Fibroblast of mammary gland (primary cell): ENCODE data around the gene C1QL1.

Source experiments
- DNase-seq: peaks from one replicate; pipeline ENCODE4 v3.0.0-alpha.2; 2010; ENCODE audit warnings: low read depth
- H3K4me3 ChIP-seq: 2 replicates; pipeline ENCODE4 v1.5.1; 2011; ENCODE audit warnings: low read depth, mild to moderate bottlenecking, low read length, moderate library complexity; ENCODE audit not compliant: control insufficient read depth
- TF ChIP-seq, protein P1 (sequence below): conservative IDR thresholded peaks from 2 replicates; pipeline ENCODE4 v1.5.1; 2011; ENCODE audit warnings: low read depth, low read length, inconsistent platforms; ENCODE audit not compliant: control insufficient read depth, insufficient read depth

Gene C1QL1

DNA sequence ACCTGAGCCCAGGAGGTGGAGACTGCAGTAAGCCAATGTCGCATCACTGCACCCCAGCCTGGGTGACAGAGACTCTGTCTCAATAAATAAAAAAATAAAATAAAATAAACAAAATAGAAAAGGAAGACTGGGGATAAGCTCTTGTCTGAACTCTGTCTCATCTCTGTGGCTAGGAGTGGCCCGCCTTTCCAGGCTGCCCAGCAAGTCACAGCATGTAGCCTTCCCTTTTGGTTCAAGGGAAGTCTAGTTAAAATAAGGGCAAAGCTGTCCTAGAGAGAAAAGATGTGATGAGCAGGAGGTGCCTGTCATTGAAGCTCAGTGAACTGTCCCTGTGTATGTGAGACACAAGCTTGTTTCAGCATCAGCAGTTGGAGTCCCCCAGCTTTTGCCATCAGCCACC is 50.1 kb downstream of the C1QL1 start:
- TF ChIP-seq, protein P1, sequence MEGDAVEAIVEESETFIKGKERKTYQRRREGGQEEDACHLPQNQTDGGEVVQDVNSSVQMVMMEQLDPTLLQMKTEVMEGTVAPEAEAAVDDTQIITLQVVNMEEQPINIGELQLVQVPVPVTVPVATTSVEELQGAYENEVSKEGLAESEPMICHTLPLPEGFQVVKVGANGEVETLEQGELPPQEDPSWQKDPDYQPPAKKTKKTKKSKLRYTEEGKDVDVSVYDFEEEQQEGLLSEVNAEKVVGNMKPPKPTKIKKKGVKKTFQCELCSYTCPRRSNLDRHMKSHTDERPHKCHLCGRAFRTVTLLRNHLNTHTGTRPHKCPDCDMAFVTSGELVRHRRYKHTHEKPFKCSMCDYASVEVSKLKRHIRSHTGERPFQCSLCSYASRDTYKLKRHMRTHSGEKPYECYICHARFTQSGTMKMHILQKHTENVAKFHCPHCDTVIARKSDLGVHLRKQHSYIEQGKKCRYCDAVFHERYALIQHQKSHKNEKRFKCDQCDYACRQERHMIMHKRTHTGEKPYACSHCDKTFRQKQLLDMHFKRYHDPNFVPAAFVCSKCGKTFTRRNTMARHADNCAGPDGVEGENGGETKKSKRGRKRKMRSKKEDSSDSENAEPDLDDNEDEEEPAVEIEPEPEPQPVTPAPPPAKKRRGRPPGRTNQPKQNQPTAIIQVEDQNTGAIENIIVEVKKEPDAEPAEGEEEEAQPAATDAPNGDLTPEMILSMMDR = no peak

DNA sequence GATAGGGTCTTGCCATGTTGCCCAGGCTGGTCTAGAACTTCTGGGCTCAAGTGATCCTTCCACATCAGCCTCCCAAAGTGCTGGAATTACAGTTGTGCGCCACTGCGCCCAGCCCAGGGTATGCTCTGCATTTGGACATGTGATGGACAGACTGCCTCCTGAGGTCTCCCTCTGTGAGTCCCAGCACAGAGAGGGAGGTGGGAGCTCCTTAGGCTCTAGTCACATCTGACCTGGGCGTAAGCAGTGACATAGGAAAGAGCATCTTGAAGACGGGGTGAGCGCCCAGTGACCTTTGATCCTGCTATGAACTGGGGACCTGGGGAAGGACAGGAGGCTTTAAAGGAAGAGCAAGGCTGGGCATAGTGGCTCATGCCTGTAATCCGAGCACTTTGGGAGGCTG is 50.6 kb downstream of the C1QL1 start:
- TF ChIP-seq, protein P1 = no peak
- no peak overlapping the region for H3K4me3 ChIP-seq
- no peak for DNase-seq

More for the DNA sequence above, 50.1 kb downstream of the C1QL1 start:
- H3K4me3 ChIP-seq = no peak overlapping the region
- no peak for DNase-seq

DNA sequence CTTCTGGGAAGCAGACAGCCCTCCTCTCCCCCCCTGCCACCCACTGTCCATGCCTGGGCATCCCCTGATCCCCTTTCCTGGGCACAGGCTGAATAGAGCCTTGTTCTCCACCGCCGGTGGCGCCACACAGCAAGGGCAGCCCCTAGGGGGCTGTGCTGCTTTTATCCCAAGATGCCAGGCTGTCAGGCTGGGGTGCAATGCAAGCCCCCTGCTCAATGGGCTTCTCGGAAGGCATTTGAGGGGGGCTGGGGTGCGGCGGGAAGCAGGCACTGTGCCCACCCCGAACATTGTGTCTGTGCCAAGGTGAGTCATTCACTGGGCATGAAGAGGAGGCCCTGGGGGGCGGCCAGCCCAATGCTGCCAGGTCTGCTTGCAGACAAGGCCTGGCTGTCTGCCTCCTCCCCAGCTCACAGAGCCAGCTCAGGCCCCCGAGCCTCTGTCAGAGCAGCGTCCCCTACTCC is 51.3 kb downstream of the C1QL1 start:
- peak; percentile 19 for DNase-seq
- H3K4me3 ChIP-seq = no peak overlapping the region
- TF ChIP-seq, protein P1 = no peak

DNA sequence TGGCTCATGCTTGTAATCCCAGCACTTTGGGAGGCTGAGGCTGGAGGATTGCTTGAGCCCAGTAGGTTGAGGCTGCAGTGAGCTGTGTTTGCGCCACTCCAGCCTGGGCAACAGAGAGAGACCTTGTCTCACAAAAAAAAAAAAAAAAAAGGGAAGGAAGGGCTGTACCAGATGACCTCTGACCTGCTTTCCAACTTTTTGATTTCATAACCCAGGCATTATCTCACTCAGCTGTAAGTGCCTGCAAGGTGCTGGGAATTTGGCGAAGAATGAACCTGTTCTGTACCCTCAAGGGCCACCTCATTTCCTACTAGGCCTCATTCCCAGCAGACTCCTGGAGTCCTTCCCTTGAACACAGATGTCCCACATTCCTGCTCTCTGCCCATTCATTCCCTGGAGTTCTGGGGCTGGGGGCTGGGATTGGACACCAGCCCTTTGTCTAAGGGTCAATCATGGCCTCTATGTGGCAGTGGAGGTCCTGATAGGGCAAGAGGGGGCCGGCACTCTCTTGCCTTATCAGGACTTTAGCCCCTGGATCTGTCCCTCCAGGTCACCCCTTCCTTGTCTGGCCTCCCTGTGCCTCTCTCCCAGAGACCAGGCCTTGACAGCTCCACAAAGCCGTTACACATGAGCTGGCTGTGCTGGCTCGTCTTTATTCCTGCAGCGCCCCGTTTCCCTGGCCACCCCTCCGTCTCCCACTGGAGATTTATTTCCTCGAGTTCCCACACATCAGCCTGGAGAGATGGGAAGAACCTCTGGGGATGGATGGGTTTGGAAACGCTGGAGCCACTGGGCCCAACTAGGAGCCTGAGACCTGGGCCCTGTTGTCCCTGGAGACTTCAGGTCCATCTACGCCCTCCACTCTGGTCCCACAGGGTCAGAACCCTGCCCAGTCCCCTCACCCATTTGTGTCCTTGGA is 52.0 kb downstream of the C1QL1 start:
- DNase-seq = no peak
- no peak overlapping the region for H3K4me3 ChIP-seq
- TF ChIP-seq, protein P1 = no peak

DNA sequence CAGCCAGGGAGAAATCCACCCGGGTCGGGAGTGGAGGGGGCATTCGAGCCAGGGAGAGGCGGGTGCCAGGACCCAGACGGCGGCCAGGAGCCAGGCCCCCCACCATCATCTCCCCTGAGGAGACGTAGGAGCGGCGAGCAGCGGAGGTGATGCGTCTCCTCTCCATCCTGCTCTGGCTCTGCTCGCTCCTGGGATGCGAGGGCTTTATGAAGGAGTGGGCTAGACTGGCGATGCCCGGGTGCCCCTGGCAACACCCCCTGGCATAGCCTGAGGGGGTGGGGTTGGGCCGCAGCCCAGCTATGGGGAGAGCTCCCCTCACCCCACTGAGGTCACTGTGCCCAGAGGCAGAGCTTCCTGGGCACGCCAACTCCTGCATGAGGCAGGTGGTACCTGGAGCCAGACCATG is 52.8 kb downstream of the C1QL1 start, which contains the start of gene GFAP:
TSS of gene GFAP (minus strand) at position 180 of the 406 bp plus-strand sequence. CDS start at position 166, 14 bp downstream.
- TF ChIP-seq, protein P1 = no peak
- H3K4me3 ChIP-seq = no peak within 1 kb of the TSS
- no peak for DNase-seq

DNA sequence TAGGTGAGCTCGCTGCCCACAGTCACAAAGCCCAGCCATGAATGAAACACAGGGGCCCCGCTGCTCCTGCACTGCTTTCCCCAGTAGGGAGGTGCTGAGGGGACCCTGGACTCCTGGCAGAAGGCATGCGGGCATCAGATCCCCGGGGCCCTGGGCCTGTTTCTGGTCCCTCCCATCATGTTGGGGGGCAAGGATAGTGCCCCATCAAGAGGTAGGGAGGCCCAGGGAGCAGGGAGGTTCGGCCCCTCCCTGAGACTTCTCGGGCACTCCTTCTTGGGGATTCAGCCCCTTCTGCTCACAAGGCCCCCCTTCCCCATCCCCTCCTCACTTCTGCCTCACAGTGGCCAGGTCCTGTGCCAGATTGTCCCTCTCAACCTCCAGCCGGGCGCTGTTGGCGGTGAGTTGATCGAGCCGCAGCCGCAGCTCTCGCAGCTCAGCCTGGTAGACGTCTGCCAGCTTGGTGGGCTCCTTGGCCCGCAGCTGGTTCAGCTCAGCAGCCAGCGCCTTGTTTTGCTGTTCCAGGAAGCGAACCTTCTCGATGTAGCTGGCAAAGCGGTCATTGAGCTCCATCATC is 53.3 kb downstream of the C1QL1 start:
- TF ChIP-seq, protein P1 = no peak
- H3K4me3 ChIP-seq = no peak overlapping the region
- DNase-seq = no peak
